Endodermal cell (in vitro differentiated cells): ENCODE data around the gene LHX3. TPM values are rescaled to one million over a fixed set of nuclear protein-coding genes. Genes with fewer than 3 reads are reported as not detected.

Experiments used
- DNase-seq: peaks from one replicate; pipeline ENCODE4 v3.0.0-alpha.2; 2017
- H3K27ac ChIP-seq: 2 replicates; pipeline ENCODE4 v1.5.1; 2013; ENCODE audit warnings: mild to moderate bottlenecking, low read depth, low read length, moderate library complexity
- H3K27me3 ChIP-seq: 2 replicates; pipeline ENCODE4 v1.6.1; 2013; ENCODE audit warnings: mild to moderate bottlenecking, low read length, moderate library complexity; ENCODE audit not compliant: insufficient read depth, control insufficient read depth, poor library complexity, severe bottlenecking
- H3K36me3 ChIP-seq: 2 replicates; pipeline ENCODE4 v1.7.0; 2013; ENCODE audit warnings: mild to moderate bottlenecking, low read length, moderate library complexity; ENCODE audit not compliant: control insufficient read depth, insufficient read depth
- H3K4me1 ChIP-seq: one replicate; pipeline ENCODE4 v1.7.0; 2013; ENCODE audit warnings: low read length; ENCODE audit not compliant: control insufficient read depth, insufficient read depth
- H3K4me3 ChIP-seq: 2 replicates; pipeline ENCODE4 v1.5.1; 2013; ENCODE audit warnings: mild to moderate bottlenecking, low read length, moderate library complexity
- H3K9ac ChIP-seq: 2 replicates; pipeline ENCODE4 v1.6.1; 2013; ENCODE audit warnings: mild to moderate bottlenecking, low read length, moderate library complexity; ENCODE audit not compliant: poor library complexity, severe bottlenecking; ENCODE audit errors: extremely low read depth
- H3K9me3 ChIP-seq: 2 replicates; pipeline ENCODE4 v1.6.1; 2013; ENCODE audit warnings: mild to moderate bottlenecking, low read length, moderate library complexity; ENCODE audit not compliant: control insufficient read depth
- H3K27ac Mint-ChIP-seq: 2 replicates; pipeline ENCODE4 v1.8.0; 2020; ENCODE audit warnings: mixed read lengths
- H3K27me3 Mint-ChIP-seq: 2 replicates; pipeline ENCODE4 v1.8.0; 2021; ENCODE audit warnings: mild to moderate bottlenecking, mixed read lengths; ENCODE audit not compliant: insufficient read depth
- H3K36me3 Mint-ChIP-seq: 2 replicates; pipeline ENCODE4 v1.8.0; 2020; ENCODE audit warnings: low read depth, mixed read lengths
- H3K4me1 Mint-ChIP-seq: 2 replicates; pipeline ENCODE4 v1.8.0; 2020; ENCODE audit warnings: mixed read lengths
- H3K4me3 Mint-ChIP-seq: 2 replicates; pipeline ENCODE4 v1.8.0; 2020; ENCODE audit warnings: mild to moderate bottlenecking, moderate library complexity, mixed read lengths
- H3K9me3 Mint-ChIP-seq: 2 replicates; pipeline ENCODE4 v1.8.0; 2020; ENCODE audit warnings: mild to moderate bottlenecking, mixed read lengths
- CTCF ChIP-seq: fragments of 200-600 bp; sonication (generic); conservative IDR thresholded peaks from 2 replicates; pipeline ENCODE4 v1.5.0; 2021; ENCODE audit warnings: antibody characterized with exemption, mild to moderate bottlenecking
- WGBS, 2 experiments: methylation state at CpG; one replicate each; pipeline versions ENCODE4 v1.1.5 to v1.1.7; 2013; ENCODE audit warnings: missing lambda C conversion rate in 2 of 2, mixed read lengths in 1 of 2; ENCODE audit not compliant: insufficient coverage in 1 of 2, insufficient read length in 1 of 2; 5-methylcytosine and 5-hydroxymethylcytosine counted together
- total RNA-seq, 2 donors: library from RNA; stranded (reverse); fragmentation: NEBNext Ultra II Directional in 1 of 2; extraction: Animal tissue kit (Norgen Biotek cat#: 25700) in 1 of 2; gene quantifications; 2 replicates in 1 of 2; 3 replicates in 1 of 2; pipeline ENCODE4 v1.2.1, GENCODE V29; 2021

The LHX3 gene
- total RNA-seq, 2 donors from 2014 or later = not detected

- WGBS, 2 experiments = 17 to 22% methylated on average over 34 to 71 of the region's 71 CpGs
- no peaks in the 10 kb centered on the region for H3K4me1 ChIP-seq
- no peak overlapping the region for H3K4me3 Mint-ChIP-seq
- no peaks in the 10 kb centered on the region for H3K4me1 Mint-ChIP-seq
- no peak for TF ChIP-seq CTCF
- peaks cover 95% of the 10 kb centered on the region for H3K27me3 Mint-ChIP-seq
- peaks cover 99% of the 10 kb centered on the region for H3K27me3 ChIP-seq
- no peaks in the 10 kb centered on the region for H3K36me3 Mint-ChIP-seq
- no peak overlapping the region for H3K27ac Mint-ChIP-seq
- H3K9me3 Mint-ChIP-seq = no peaks in the 10 kb centered on the region
- no peaks in the 10 kb centered on the region for H3K36me3 ChIP-seq
- DNase-seq = no peak
- no peak overlapping the region for H3K27ac ChIP-seq
- no peak overlapping the region for H3K4me3 ChIP-seq
- no peaks in the 10 kb centered on the region for H3K9me3 ChIP-seq
- H3K9ac ChIP-seq = no peak overlapping the region
Measured at GRCh38 chr9:136199391-136200288, 5.3 kb downstream of the LHX3 start.

GRCh38 chr9:136198605-136199083 lies 6.3 kb downstream of the LHX3 start:
- Mint-ChIP-seq H3K4me3 (no peak overlapping the region), H3K36me3 (no peaks in the 10 kb centered on the region), H3K9me3 (no peaks in the 10 kb centered on the region), H3K4me1 (no peaks in the 10 kb centered on the region), H3K27ac (no peak overlapping the region), H3K27me3 (peaks cover 93% of the 10 kb centered on the region)
- Histone ChIP-seq H3K4me1 (no peaks in the 10 kb centered on the region), H3K36me3 (no peaks in the 10 kb centered on the region), H3K9me3 (no peaks in the 10 kb centered on the region), H3K27me3 (peaks cover 99% of the 10 kb centered on the region), H3K4me3 (no peak overlapping the region), H3K27ac (no peak overlapping the region), H3K9ac (no peak overlapping the region)
- TF ChIP-seq CTCF = no peak
- peak; percentile 82 for DNase-seq
- WGBS, 2 experiments = 0 to 2% methylated on average over 12 to 62 of the region's 62 CpGs

DNA sequence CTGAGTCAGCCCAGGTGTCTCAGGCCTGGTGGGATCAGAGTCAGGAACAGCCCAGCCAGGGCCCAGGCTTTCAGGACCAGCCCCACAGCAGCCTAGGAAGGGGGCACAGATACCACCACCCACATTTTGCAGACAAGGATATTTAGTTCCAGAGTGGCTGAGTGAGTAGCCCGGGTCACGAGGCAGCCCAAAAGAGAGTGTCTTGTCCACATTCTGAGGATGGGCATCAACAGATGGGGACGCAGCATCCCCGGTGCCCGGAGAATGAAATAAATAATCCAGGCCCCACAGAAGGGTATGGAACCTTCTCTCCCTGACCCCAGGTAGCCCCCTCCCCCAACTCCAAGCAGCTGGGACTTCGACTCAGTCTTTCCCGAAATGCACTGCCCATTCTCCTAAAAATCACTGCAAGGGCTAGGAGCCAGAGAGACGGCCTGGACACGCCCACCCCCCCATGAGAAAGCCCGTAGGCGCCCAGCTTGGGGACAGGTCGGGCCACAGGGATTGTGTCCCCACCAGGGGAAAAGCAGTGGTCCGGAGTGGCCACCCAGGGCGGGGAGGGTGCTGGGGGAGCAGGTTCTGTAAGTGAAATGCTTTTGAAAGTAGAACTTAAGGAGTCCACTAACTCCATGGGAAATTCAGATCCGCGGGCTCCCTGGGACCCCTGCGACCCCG lies 6.9 kb downstream of the LHX3 start:
- H3K4me1 ChIP-seq = no peaks in the 10 kb centered on the region

More for the DNA sequence above, 6.9 kb downstream of the LHX3 start:
- no peaks in the 10 kb centered on the region for H3K4me1 Mint-ChIP-seq
- H3K27me3 Mint-ChIP-seq = peaks cover 90% of the 10 kb centered on the region
- TF ChIP-seq CTCF = no peak
- H3K4me3 Mint-ChIP-seq = no peak overlapping the region
- peaks cover 99% of the 10 kb centered on the region for H3K27me3 ChIP-seq
- no peak overlapping the region for H3K4me3 ChIP-seq
- H3K27ac ChIP-seq = no peak overlapping the region
- WGBS, 2 experiments = 20 to 28% methylated on average over 15 to 18 of the region's 18 CpGs
- no peak for DNase-seq
- no peak overlapping the region for H3K9ac ChIP-seq
- no peaks in the 10 kb centered on the region for H3K36me3 ChIP-seq
- no peaks in the 10 kb centered on the region for H3K36me3 Mint-ChIP-seq
- no peak overlapping the region for H3K27ac Mint-ChIP-seq
- no peaks in the 10 kb centered on the region for H3K9me3 Mint-ChIP-seq
- H3K9me3 ChIP-seq = no peaks in the 10 kb centered on the region
